K562 (cell line): Measurements from ENCODE around the gene DCAF6. TPM values are rescaled to one million over a fixed set of nuclear protein-coding genes. Genes with fewer than 3 reads are reported as not detected.
A peak's percentile ranks its signal among the peaks of the same experiment; 100 is the strongest.

Source experiments
- DMBX1 ChIP-seq: fragments of 250-450 bp; sonication (Bioruptor Pico); IDR thresholded peaks from 2 replicates; pipeline ENCODE4 v1.8.0; 2022; ENCODE audit warnings: inconsistent platforms, mild to moderate bottlenecking, moderate library complexity, borderline replicate concordance
- HDAC6 ChIP-seq: IDR thresholded peaks from 2 replicates; pipeline ENCODE4 v1.6.1; 2012; ENCODE audit warnings: low read depth, mild to moderate bottlenecking, control low read depth, inconsistent platforms, low read length, moderate library complexity
- HNRNPLL ChIP-seq: fragments of 200-400 bp; formaldehyde crosslinking; IDR thresholded peaks from 2 replicates; pipeline ENCODE4 v1.6.1; 2017; ENCODE audit warnings: low read length, low read depth, mild to moderate bottlenecking; ENCODE audit not compliant: poor library complexity, severe bottlenecking
- MXI1 ChIP-seq: IDR thresholded peaks from 2 replicates; pipeline ENCODE4 v1.6.1; 2011; ENCODE audit warnings: low read depth, mild to moderate bottlenecking, improper control_type of control experiment, low read length
- SAFB2 ChIP-seq: fragments of 200-400 bp; formaldehyde crosslinking; IDR thresholded peaks from 2 replicates; pipeline ENCODE4 v1.6.1; 2018; ENCODE audit warnings: borderline replicate concordance, low read length, low read depth, moderate library complexity; ENCODE audit not compliant: severe bottlenecking
- SAP30 ChIP-seq: fragments of 200-600 bp; sonication (generic); IDR thresholded peaks from 2 replicates; pipeline ENCODE4 v1.6.1; 2012; ENCODE audit warnings: borderline replicate concordance, low read depth, mild to moderate bottlenecking, moderate library complexity, low read length, control low read depth, inconsistent platforms; ENCODE audit not compliant: insufficient read depth, poor library complexity, severe bottlenecking
- TARDBP ChIP-seq: fragments of 450-650 bp; IDR thresholded peaks from 2 replicates; pipeline ENCODE4 v1.6.1; 2016
- ZFPM2 ChIP-seq: fragments of 250-450 bp; sonication (Bioruptor Pico); IDR thresholded peaks from 2 replicates; pipeline ENCODE4 v1.5.1; 2022; ENCODE audit warnings: mild to moderate bottlenecking
- ZNF699 ChIP-seq: fragments of 250-450 bp; sonication (Bioruptor Pico); IDR thresholded peaks from 2 replicates; pipeline ENCODE4 v1.8.0; 2021; ENCODE audit warnings: mild to moderate bottlenecking, moderate library complexity; ENCODE audit not compliant: insufficient replicate concordance
- polyA plus RNA-seq, 8 experiments: library from polyadenylated mRNA; depleted of rRNA in 4 of 8; stranded (reverse) in 5 of 8; unstranded in 3 of 8; fragments of >200 nt; fragmentation: Nextera tagmentation in 2 of 8; fragmentation: Illumina TruSeq in 1 of 8; extraction: Ambion mirVana in 2 of 8; extraction: Trizol in 1 of 8; gene quantifications; 2 replicates each; pipeline versions ENCODE4 v1.2.1 to v1.2.3, GENCODE V29; 2011 to 2014; ENCODE audit warnings: inconsistent platforms in 1 of 8, missing spikeins in 1 of 8
- total RNA-seq, 7 experiments: library from RNA; depleted of rRNA in 6 of 7; stranded (reverse); fragments of >200 nt in 6 of 7; fragmentation: Illumina TruSeq in 2 of 7; extraction: Trizol in 2 of 7; gene quantifications; 2 replicates each; pipeline versions ENCODE4 v1.2.1 to v1.2.3, GENCODE V29; 2011 to 2021; ENCODE audit warnings: low replicate concordance in 1 of 7
- TF ChIP-seq, protein P1 (sequence below): fragments of 250-450 bp; sonication (Bioruptor Pico); IDR thresholded peaks from 2 replicates; pipeline ENCODE4 v1.6.1; 2021; ENCODE audit warnings: mild to moderate bottlenecking
- TF ChIP-seq, protein P2 (sequence below), 2 experiments: fragments of 450-650 bp; formaldehyde crosslinking in 1 of 2; IDR thresholded peaks; 2 replicates each; pipeline versions ENCODE4 v1.4.0 to v1.6.1; 2014 to 2020; ENCODE audit warnings: mild to moderate bottlenecking in 2 of 2, borderline replicate concordance in 1 of 2, low read depth in 1 of 2
- TF ChIP-seq, protein P3 (sequence below): fragments of 150-350 bp; conservative IDR thresholded peaks from 2 replicates; pipeline ENCODE4 v1.6.1; 2014; ENCODE audit warnings: low read length
- TF ChIP-seq, protein P4 (sequence below): fragments of 250-450 bp; sonication (Bioruptor Pico); IDR thresholded peaks from 2 replicates; pipeline ENCODE4 v1.8.0; 2022; ENCODE audit warnings: moderate library complexity, mild to moderate bottlenecking, inconsistent platforms

The DCAF6 gene
- total and polyA plus RNA-seq, 9 of the 15 experiments (the other 6 are each of a cell fraction or from before 2014, with no cell fraction given): 19.1 to 102 (median 46.3) TPM

DNA sequence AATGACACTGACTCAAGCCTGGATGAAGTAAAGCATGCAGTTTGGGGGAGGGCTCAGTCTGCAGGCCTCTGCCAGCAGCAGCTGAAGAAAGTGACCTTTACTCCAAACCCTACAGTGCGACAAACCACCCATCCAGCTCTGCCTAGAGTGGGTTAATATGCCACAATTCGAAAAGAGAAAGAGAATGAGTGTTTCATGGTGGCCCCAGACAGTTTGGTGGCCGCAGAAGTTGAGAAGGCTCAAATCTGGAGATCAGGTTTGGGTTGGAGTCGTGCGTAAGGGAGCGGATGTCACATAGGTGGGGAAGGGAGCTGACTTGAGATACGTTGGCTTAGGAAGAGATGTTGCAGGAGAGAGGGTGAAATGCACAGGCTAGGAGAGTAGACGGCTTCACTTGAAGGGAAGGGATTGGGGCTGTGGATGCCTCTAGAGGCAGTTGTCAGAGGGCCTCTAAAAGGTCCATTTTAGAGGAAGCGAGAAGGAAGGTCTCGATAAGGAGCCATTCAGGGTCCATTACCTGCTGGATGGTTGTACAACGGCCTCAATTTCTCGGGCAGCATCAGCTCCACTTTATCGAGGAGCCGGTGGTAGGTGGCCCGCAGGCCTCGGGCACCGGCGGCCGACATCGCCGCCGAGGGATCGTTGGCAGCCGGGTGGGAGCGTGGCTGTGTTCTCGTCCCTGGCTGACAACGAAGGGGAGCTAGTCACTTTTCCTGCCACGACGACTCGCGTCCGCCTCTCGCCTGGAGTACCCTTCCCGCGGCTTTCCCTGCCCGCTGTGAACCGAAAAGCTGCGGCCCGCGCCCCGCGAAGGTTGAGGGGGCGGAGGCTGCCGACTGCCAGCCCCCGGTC, 1.0 kb upstream of the DCAF6 start (continued):
- TF ChIP-seq SAFB2 (no peak), TARDBP (0 out of 2 replicates have a peak, but pooled peaks have one; percentile 34), SAP30 (no peak), HNRNPLL (no peak), ZFPM2 (no peak), DMBX1 (CRISPR knock-in tag) (peak; percentile 55; the same call in 1 of the 2 replicates), MXI1 (no peak), ZNF699 (CRISPR knock-in tag) (no peak), HDAC6 (no peak)
- TF ChIP-seq, protein P1, sequence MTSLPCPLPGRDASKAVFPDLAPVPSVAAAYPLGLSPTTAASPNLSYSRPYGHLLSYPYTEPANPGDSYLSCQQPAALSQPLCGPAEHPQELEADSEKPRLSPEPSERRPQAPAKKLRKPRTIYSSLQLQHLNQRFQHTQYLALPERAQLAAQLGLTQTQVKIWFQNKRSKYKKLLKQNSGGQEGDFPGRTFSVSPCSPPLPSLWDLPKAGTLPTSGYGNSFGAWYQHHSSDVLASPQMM (CRISPR knock-in tag): no peak
- TF ChIP-seq, protein P2, sequence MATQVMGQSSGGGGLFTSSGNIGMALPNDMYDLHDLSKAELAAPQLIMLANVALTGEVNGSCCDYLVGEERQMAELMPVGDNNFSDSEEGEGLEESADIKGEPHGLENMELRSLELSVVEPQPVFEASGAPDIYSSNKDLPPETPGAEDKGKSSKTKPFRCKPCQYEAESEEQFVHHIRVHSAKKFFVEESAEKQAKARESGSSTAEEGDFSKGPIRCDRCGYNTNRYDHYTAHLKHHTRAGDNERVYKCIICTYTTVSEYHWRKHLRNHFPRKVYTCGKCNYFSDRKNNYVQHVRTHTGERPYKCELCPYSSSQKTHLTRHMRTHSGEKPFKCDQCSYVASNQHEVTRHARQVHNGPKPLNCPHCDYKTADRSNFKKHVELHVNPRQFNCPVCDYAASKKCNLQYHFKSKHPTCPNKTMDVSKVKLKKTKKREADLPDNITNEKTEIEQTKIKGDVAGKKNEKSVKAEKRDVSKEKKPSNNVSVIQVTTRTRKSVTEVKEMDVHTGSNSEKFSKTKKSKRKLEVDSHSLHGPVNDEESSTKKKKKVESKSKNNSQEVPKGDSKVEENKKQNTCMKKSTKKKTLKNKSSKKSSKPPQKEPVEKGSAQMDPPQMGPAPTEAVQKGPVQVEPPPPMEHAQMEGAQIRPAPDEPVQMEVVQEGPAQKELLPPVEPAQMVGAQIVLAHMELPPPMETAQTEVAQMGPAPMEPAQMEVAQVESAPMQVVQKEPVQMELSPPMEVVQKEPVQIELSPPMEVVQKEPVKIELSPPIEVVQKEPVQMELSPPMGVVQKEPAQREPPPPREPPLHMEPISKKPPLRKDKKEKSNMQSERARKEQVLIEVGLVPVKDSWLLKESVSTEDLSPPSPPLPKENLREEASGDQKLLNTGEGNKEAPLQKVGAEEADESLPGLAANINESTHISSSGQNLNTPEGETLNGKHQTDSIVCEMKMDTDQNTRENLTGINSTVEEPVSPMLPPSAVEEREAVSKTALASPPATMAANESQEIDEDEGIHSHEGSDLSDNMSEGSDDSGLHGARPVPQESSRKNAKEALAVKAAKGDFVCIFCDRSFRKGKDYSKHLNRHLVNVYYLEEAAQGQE (IDR thresholded peaks at IDR 0.05; ENCODE audit: borderline replicate concordance): no peak
- TF ChIP-seq, protein P2 (CRISPR knock-in tag; IDR thresholded peaks at IDR 0.05; ENCODE audit: low read depth): peak; percentile 58; the same call in 1 of the 2 replicates
- TF ChIP-seq, protein P3, sequence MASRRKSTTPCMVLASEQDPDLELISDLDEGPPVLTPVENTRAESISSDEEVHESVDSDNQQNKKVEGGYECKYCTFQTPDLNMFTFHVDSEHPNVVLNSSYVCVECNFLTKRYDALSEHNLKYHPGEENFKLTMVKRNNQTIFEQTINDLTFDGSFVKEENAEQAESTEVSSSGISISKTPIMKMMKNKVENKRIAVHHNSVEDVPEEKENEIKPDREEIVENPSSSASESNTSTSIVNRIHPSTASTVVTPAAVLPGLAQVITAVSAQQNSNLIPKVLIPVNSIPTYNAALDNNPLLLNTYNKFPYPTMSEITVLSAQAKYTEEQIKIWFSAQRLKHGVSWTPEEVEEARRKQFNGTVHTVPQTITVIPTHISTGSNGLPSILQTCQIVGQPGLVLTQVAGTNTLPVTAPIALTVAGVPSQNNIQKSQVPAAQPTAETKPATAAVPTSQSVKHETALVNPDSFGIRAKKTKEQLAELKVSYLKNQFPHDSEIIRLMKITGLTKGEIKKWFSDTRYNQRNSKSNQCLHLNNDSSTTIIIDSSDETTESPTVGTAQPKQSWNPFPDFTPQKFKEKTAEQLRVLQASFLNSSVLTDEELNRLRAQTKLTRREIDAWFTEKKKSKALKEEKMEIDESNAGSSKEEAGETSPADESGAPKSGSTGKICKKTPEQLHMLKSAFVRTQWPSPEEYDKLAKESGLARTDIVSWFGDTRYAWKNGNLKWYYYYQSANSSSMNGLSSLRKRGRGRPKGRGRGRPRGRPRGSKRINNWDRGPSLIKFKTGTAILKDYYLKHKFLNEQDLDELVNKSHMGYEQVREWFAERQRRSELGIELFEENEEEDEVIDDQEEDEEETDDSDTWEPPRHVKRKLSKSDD: no peak
- TF ChIP-seq, protein P4, sequence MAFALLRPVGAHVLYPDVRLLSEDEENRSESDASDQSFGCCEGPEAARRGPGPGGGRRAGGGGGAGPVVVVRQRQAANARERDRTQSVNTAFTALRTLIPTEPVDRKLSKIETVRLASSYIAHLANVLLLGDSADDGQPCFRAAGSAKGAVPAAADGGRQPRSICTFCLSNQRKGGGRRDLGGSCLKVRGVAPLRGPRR (CRISPR knock-in tag): no peak
